ENCODE results near the gene XRCC6.
"Not testable (repeated sequence)": the region's sequence is repeated elsewhere in the genome, so short reads cannot be mapped to it uniquely, and the experiment has no call there.

Gene XRCC6

DNA sequence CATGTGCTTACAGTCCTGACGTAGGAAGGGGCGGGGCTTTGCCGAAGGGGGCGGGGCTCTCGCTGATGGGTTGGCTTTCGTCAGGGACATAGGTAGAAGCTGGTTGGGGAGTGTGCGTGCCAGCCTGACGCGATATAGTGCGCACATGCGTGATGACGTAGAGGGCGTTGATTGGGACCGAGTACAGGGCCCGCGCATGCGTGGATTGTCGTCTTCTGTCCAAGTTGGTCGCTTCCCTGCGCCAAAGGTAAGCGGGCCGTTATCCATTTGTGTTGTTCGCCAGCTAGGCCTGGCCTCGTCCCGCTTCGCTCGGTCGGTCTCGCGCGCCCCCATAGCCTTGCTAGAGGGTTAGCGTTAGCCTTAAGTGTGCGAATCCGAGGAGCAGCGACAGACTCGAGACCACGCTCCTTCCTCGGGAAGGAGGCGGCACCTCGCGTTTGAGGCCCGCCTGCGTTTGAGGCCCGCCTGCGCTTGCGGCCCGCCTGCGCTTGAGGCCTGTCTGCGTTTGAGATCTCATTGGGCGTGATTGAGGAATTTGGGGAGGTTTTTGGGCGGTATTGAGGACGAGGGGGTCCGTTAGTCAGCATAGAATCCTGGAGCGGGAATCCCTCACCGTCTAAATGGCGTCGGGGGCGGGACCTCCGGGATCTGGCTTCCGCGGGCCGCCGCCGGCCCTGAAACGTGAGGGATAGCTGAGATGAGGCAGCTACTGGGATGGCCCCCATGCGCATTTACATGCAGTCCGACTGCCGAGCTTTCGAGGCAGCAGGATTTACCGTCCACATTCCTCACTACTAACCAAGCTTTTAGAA is at the start of gene XRCC6:
TSS of gene XRCC6 (plus strand) at position 197 of the 812 bp plus-strand sequence. CDS start 710 bp downstream, outside the sequence.
- H3K27me3 ChIP-seq (ENCODE audit: control insufficient read depth in 1 of 2, insufficient read depth in 2 of 2, low read length in 2 of 2): no peaks in the 10 kb centered on the region
- peaks cover 17 to 29% of the 10 kb centered on the region in 2 donors for H3K4me1 ChIP-seq (ENCODE audit: control insufficient read depth in 1 of 2, insufficient read depth in 2 of 2, low read length in 2 of 2)
- peak within 1 kb of the TSS; percentile 88 to 98 for H3K4me3 ChIP-seq (ENCODE audit: low read depth in 1 of 2, low read length in 2 of 2)
- peak within 1 kb of the TSS; percentile 98 for H3K27ac ChIP-seq (ENCODE audit: low read depth, low read length)
- H3K36me3 ChIP-seq (ENCODE audit: control insufficient read depth in 1 of 2, insufficient read depth in 2 of 2, low read length in 2 of 2): peaks cover 0 to 29% of the 10 kb centered on the region in 2 donors
- peak within 1 kb of the TSS; percentile 95 to 100 for H3K9ac ChIP-seq (ENCODE audit: low read depth in 1 of 2, low read length in 2 of 2)
- H3K9me3 ChIP-seq (ENCODE audit: control insufficient read depth in 1 of 2, low read length in 2 of 2): no peaks in the 10 kb centered on the region

- Histone ChIP-seq H3K4me1 (ENCODE audit: control insufficient read depth in 1 of 2, insufficient read depth in 2 of 2, low read length in 2 of 2) (no peaks in the 10 kb centered on the region), H3K4me3 (ENCODE audit: low read depth in 1 of 2, low read length in 2 of 2) (no peak overlapping the region), H3K27ac (ENCODE audit: low read depth, low read length) (no peak overlapping the region), H3K9me3 (ENCODE audit: control insufficient read depth in 1 of 2, low read length in 2 of 2) (no peaks in the 10 kb centered on the region), H3K36me3 (ENCODE audit: control insufficient read depth in 1 of 2, insufficient read depth in 2 of 2, low read length in 2 of 2) (peaks cover 5 to 14% of the 10 kb centered on the region in 2 donors), H3K9ac (ENCODE audit: low read depth in 1 of 2, low read length in 2 of 2) (no peak overlapping the region), H3K27me3 (ENCODE audit: control insufficient read depth in 1 of 2, insufficient read depth in 2 of 2, low read length in 2 of 2) (no peaks in the 10 kb centered on the region)
Observed at GRCh38 chr22:41571786-41572185, 49.3 kb upstream of the XRCC6 start.

DNA sequence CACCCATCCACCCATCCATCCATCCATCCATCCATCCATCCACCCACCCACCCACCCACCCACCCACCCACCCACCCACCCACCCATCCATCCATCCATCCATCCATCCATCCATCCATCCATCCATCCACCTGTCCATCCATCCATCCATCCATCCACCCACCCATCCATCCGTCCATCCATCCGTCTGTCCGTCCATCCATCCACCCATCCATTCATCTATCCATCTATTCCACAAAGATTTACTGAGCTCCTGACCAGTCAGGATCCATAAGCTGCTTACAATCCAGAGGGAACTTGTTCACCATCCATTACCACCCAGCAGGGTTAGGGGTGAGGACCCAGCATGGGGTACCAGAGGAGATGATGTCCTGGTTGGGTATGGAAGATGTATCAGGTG is 48.8 kb upstream of the XRCC6 start:
- peaks cover 10 to 19% of the 10 kb centered on the region in 2 donors for H3K36me3 ChIP-seq (ENCODE audit: control insufficient read depth in 1 of 2, insufficient read depth in 2 of 2, low read length in 2 of 2)
- H3K4me1 ChIP-seq (ENCODE audit: control insufficient read depth in 1 of 2, insufficient read depth in 2 of 2, low read length in 2 of 2); H3K9me3 ChIP-seq (ENCODE audit: control insufficient read depth in 1 of 2, low read length in 2 of 2); H3K27me3 ChIP-seq (ENCODE audit: control insufficient read depth in 1 of 2, insufficient read depth in 2 of 2, low read length in 2 of 2); H3K9ac ChIP-seq (ENCODE audit: low read depth in 1 of 2, low read length in 2 of 2); H3K27ac ChIP-seq (ENCODE audit: low read depth, low read length); H3K4me3 ChIP-seq (ENCODE audit: low read depth in 1 of 2, low read length in 2 of 2): not testable (repeated sequence)

- H3K9me3 ChIP-seq (ENCODE audit: control insufficient read depth in 1 of 2, low read length in 2 of 2): no peaks in the 10 kb centered on the region
- H3K4me1 ChIP-seq (ENCODE audit: control insufficient read depth in 1 of 2, insufficient read depth in 2 of 2, low read length in 2 of 2): no peaks in the 10 kb centered on the region
- no peak overlapping the region for H3K4me3 ChIP-seq (ENCODE audit: low read depth in 1 of 2, low read length in 2 of 2)
- no peaks in the 10 kb centered on the region for H3K27me3 ChIP-seq (ENCODE audit: control insufficient read depth in 1 of 2, insufficient read depth in 2 of 2, low read length in 2 of 2)
- H3K36me3 ChIP-seq (ENCODE audit: control insufficient read depth in 1 of 2, insufficient read depth in 2 of 2, low read length in 2 of 2): peaks cover 13 to 33% of the 10 kb centered on the region in 2 donors
- H3K9ac ChIP-seq (ENCODE audit: low read depth in 1 of 2, low read length in 2 of 2): no peak overlapping the region
- H3K27ac ChIP-seq (ENCODE audit: low read depth, low read length): no peak overlapping the region
Observed at GRCh38 chr22:41573677-41574076, 47.4 kb upstream of the XRCC6 start.

DNA sequence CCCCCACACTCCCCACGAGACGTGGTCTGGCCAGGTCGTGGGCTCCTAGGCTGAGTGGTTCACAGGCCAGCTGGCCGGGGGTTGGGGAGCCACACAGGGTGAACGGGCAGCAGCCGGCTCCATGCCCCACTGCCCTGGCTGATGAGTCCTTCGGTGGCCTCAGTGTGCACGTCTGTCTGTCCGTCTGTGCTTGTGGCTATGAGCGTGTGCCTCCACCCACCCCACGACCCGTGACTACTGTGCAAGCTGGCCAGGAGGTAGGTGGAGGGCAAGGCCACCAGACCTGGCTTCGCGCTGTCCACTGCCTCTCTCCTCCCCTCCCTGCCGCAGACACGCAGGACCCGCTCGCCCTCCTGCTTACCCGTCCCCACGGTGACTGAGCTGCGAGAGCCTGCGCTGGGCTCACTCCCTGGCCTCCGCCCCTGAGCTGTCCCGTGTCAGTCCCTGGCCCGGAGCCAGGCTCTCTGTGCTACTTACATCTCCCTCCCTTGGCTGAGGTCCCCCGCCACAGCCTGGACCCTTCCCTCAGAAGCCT is 46.2 kb upstream of the XRCC6 start:
- Histone ChIP-seq H3K9me3 (ENCODE audit: control insufficient read depth in 1 of 2, low read length in 2 of 2) (no peaks in the 10 kb centered on the region), H3K36me3 (ENCODE audit: control insufficient read depth in 1 of 2, insufficient read depth in 2 of 2, low read length in 2 of 2) (peaks cover 14 to 44% of the 10 kb centered on the region in 2 donors), H3K27me3 (ENCODE audit: control insufficient read depth in 1 of 2, insufficient read depth in 2 of 2, low read length in 2 of 2) (no peaks in the 10 kb centered on the region), H3K9ac (ENCODE audit: low read depth in 1 of 2, low read length in 2 of 2) (no peak overlapping the region), H3K27ac (ENCODE audit: low read depth, low read length) (no peak overlapping the region), H3K4me1 (ENCODE audit: control insufficient read depth in 1 of 2, insufficient read depth in 2 of 2, low read length in 2 of 2) (no peaks in the 10 kb centered on the region), H3K4me3 (ENCODE audit: low read depth in 1 of 2, low read length in 2 of 2) (no peak overlapping the region)

GRCh38 chr22:41575533-41575932 is 45.6 kb upstream of the XRCC6 start:
- Histone ChIP-seq H3K9ac (ENCODE audit: low read depth in 1 of 2, low read length in 2 of 2) (no peak overlapping the region), H3K4me1 (ENCODE audit: control insufficient read depth in 1 of 2, insufficient read depth in 2 of 2, low read length in 2 of 2) (no peaks in the 10 kb centered on the region), H3K27ac (ENCODE audit: low read depth, low read length) (no peak overlapping the region)

GRCh38 chr22:41576877-41577276 is 44.2 kb upstream of the XRCC6 start:
- Histone ChIP-seq H3K27me3 (ENCODE audit: control insufficient read depth in 1 of 2, insufficient read depth in 2 of 2, low read length in 2 of 2) (no peaks in the 10 kb centered on the region), H3K9me3 (ENCODE audit: control insufficient read depth in 1 of 2, low read length in 2 of 2) (no peaks in the 10 kb centered on the region), H3K9ac (ENCODE audit: low read depth in 1 of 2, low read length in 2 of 2) (no peak overlapping the region), H3K27ac (ENCODE audit: low read depth, low read length) (no peak overlapping the region), H3K36me3 (ENCODE audit: control insufficient read depth in 1 of 2, insufficient read depth in 2 of 2, low read length in 2 of 2) (peaks cover 18 to 53% of the 10 kb centered on the region in 2 donors), H3K4me1 (ENCODE audit: control insufficient read depth in 1 of 2, insufficient read depth in 2 of 2, low read length in 2 of 2) (no peaks in the 10 kb centered on the region), H3K4me3 (ENCODE audit: low read depth in 1 of 2, low read length in 2 of 2) (no peak overlapping the region)

More at GRCh38 chr22:41575533-41575932, 45.6 kb upstream of the XRCC6 start:
- Histone ChIP-seq H3K36me3 (ENCODE audit: control insufficient read depth in 1 of 2, insufficient read depth in 2 of 2, low read length in 2 of 2) (peaks cover 18 to 50% of the 10 kb centered on the region in 2 donors), H3K4me3 (ENCODE audit: low read depth in 1 of 2, low read length in 2 of 2) (no peak overlapping the region), H3K9me3 (ENCODE audit: control insufficient read depth in 1 of 2, low read length in 2 of 2) (no peaks in the 10 kb centered on the region), H3K27me3 (ENCODE audit: control insufficient read depth in 1 of 2, insufficient read depth in 2 of 2, low read length in 2 of 2) (no peaks in the 10 kb centered on the region)

DNA sequence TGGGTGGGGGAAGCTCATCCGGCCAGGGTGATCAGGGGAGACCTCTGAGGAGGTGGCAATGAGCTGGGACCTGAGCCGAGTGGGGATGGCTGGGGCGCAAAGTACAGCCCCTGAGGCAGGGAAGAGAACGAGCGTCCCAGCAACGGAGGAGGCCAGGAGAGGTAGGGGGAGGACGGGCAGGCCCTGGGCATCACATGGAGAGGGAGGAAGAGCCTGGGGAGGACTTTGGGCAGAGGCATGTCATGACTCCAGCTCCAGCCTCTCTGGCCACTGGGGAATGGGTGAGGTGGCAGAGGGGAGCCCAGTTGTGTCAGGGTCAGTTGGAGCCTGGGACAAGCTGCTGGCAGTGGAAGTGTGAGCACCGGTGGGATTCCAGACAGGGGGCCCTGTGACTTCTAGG is 43.0 kb upstream of the XRCC6 start:
- H3K27ac ChIP-seq (ENCODE audit: low read depth, low read length): no peak overlapping the region
- no peaks in the 10 kb centered on the region for H3K9me3 ChIP-seq (ENCODE audit: control insufficient read depth in 1 of 2, low read length in 2 of 2)
- H3K4me1 ChIP-seq (ENCODE audit: control insufficient read depth in 1 of 2, insufficient read depth in 2 of 2, low read length in 2 of 2): no peaks in the 10 kb centered on the region
- H3K36me3 ChIP-seq (ENCODE audit: control insufficient read depth in 1 of 2, insufficient read depth in 2 of 2, low read length in 2 of 2): peaks cover 18 to 64% of the 10 kb centered on the region in 2 donors
- no peaks in the 10 kb centered on the region for H3K27me3 ChIP-seq (ENCODE audit: control insufficient read depth in 1 of 2, insufficient read depth in 2 of 2, low read length in 2 of 2)
- H3K9ac ChIP-seq (ENCODE audit: low read depth in 1 of 2, low read length in 2 of 2): no peak overlapping the region
- H3K4me3 ChIP-seq (ENCODE audit: low read depth in 1 of 2, low read length in 2 of 2): no peak overlapping the region

DNA sequence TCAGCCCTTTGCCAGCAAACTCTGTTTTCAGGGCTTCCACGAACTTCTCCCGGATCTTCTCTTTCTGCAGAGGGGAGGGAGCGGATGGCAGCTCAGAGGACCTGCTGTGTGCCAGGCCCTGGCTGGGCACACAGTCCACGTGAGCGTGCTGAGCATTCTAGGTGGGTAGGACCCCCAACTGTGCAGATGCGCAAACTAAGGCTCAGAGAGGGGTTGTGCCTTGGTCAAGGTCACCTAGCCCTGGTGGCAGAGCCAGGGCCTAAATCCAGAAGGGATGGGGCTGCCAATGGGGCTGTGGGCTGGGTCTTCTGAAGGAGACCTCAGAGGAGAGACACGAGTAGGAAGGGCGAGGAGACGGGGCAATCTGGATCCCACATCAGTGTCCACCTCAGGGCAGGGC is 42.3 kb upstream of the XRCC6 start:
- Histone ChIP-seq H3K27me3 (ENCODE audit: control insufficient read depth in 1 of 2, insufficient read depth in 2 of 2, low read length in 2 of 2) (no peaks in the 10 kb centered on the region), H3K36me3 (ENCODE audit: control insufficient read depth in 1 of 2, insufficient read depth in 2 of 2, low read length in 2 of 2) (peaks cover 22 to 71% of the 10 kb centered on the region in 2 donors), H3K9ac (ENCODE audit: low read depth in 1 of 2, low read length in 2 of 2) (no peak overlapping the region), H3K4me1 (ENCODE audit: control insufficient read depth in 1 of 2, insufficient read depth in 2 of 2, low read length in 2 of 2) (no peaks in the 10 kb centered on the region), H3K27ac (ENCODE audit: low read depth, low read length) (no peak overlapping the region), H3K4me3 (ENCODE audit: low read depth in 1 of 2, low read length in 2 of 2) (no peak overlapping the region), H3K9me3 (ENCODE audit: control insufficient read depth in 1 of 2, low read length in 2 of 2) (no peaks in the 10 kb centered on the region)

GRCh38 chr22:41579297-41579996 is 41.6 kb upstream of the XRCC6 start:
- Histone ChIP-seq H3K27me3 (ENCODE audit: control insufficient read depth in 1 of 2, insufficient read depth in 2 of 2, low read length in 2 of 2) (no peaks in the 10 kb centered on the region), H3K9ac (ENCODE audit: low read depth in 1 of 2, low read length in 2 of 2) (no peak overlapping the region), H3K9me3 (ENCODE audit: control insufficient read depth in 1 of 2, low read length in 2 of 2) (no peaks in the 10 kb centered on the region), H3K4me3 (ENCODE audit: low read depth in 1 of 2, low read length in 2 of 2) (no peak overlapping the region), H3K27ac (ENCODE audit: low read depth, low read length) (no peak overlapping the region), H3K36me3 (ENCODE audit: control insufficient read depth in 1 of 2, insufficient read depth in 2 of 2, low read length in 2 of 2) (peaks cover 25 to 77% of the 10 kb centered on the region in 2 donors), H3K4me1 (ENCODE audit: control insufficient read depth in 1 of 2, insufficient read depth in 2 of 2, low read length in 2 of 2) (no peaks in the 10 kb centered on the region)
